ENCODE measurements around the gene KLF18.
A peak's percentile ranks its signal among the peaks of the same experiment; 100 is the strongest.
"Not testable (repeated sequence)": the region's sequence is repeated elsewhere in the genome, so short reads cannot be mapped to it uniquely, and the experiment has no call there.

KLF18 gene

GRCh38 chr1:44119525-44119924, 21.9 kb downstream of the KLF18 start:
- DNase-seq = peak; percentile 3

GRCh38 chr1:44118682-44119081, 22.7 kb downstream of the KLF18 start, which contains the start of gene KLF17:
KLF17 (plus strand) TSS chr1:44118821; CDS start chr1:44118908, 87 bp downstream.
- DNase-seq = no peak

DNA sequence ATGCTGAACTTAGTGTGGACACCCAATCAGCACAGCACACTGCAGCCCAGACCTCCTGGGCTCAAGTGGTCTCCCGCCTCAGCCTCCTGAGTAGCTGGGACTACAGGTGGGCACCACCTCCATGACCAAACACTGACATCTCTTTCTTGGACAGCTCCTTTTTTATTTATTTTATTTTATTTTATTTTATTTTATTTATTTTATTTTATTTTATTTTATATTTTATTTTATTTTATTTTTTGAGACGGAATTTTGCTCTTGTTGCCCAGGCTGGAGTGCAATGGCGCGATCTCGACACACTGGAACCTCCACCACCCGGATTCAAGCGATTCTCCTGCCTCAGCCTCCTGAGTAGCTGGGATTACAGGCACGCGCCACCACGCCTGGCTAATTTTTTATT, 24.2 kb downstream of the KLF18 start:
- DNase-seq = not testable (repeated sequence)

- DNase-seq = no peak
Measured at GRCh38 chr1:44114098-44114497, 27.3 kb downstream of the KLF18 start.

GRCh38 chr1:44113095-44113609, 28.3 kb downstream of the KLF18 start:
- no peak for DNase-seq

- no peak for DNase-seq
Measured at GRCh38 chr1:44112486-44112885, 28.9 kb downstream of the KLF18 start.

DNA sequence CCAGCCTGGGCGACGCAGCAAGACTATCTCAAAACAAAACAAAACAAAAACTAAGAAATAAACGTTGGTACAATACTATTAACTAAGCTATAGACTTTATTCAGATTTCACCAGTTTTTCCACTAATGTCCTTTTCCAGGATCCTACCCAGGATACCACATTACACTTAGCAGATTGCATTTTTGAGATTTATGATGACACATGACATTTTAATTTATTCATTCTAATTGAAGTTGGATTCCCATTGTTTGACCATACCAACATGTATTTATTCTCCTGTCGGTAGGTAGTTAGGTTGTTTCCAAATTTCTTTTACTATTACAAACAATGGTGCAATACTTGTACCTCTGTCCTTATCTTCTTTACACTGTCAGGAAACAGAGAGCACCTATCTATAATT, 29.6 kb downstream of the KLF18 start:
- no peak for DNase-seq

GRCh38 chr1:44110916-44111315, 30.5 kb downstream of the KLF18 start:
- DNase-seq = no peak

- no peak for DNase-seq
Measured at GRCh38 chr1:44108971-44109370, 32.5 kb downstream of the KLF18 start.

GRCh38 chr1:44108241-44108640, 33.2 kb downstream of the KLF18 start:
- DNase-seq = no peak

GRCh38 chr1:44105810-44106209, 35.6 kb downstream of the KLF18 start:
- no peak for DNase-seq

DNA sequence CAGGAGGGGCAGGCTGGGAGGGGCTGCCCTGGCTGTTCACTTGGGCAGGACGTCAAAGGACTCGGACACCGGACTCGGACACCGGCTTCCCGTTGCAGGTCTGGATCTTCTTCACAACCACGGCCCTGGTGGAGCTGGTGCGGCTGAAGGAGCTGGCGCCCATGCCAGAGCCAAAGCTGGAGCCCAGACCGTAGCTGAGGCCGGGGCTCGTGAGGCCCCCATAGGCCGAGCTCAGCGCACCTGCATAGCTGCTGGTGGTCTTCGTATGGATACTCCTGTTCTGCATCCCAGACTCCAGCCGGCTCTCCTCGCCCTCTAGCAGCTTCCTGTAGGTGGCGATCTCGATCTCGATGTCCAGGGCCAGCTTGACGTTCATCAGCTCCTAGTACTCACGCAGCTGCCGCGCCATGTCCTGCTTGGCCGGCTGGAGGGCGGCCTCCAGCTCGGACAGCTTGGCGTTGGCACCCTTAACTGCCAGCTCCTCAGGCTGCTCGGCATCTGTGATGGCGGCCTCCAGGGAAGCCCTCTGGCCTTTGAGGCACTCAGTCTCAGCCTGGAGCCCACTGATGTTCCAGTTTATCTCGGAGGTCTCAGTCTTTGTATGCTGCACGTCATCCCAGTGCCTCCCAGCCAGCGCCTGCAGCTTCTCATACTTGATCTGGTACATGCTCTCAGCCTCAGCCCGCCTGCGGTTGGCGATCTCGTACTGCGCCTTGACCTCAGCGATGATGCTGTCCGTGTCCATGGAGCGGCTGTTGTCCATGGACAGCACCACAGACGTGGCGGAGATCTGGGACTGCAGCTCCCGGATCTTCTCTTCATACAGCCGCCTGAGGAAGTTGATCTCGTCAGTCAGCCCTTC, 37.9 kb downstream of the KLF18 start:
- peak; percentile 9 for DNase-seq

DNA sequence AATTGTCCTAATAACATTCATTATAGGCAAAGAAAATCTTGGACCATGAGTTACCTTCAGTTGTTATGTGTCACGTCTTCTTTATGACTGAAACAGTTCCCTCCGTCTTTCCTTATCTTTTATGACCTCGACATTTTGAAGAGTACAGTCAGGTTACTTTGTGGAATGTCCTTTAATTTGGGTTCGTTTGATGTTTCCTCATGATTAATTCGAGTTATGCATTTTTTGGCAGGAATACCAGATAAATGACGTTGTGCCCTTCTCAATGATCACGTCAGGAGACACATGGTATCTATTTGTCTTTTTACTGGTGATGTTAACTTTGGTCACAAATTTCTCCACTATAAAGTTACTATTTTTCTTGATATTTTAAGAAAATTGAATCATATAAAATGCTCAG, 40.1 kb downstream of the KLF18 start:
- no peak for DNase-seq

GRCh38 chr1:44100183-44100868, 41.1 kb downstream of the KLF18 start:
- no peak for DNase-seq

- DNase-seq = no peak
Measured at GRCh38 chr1:44094047-44094446, 47.4 kb downstream of the KLF18 start.

- DNase-seq = no peak
Measured at GRCh38 chr1:44090429-44091252, 50.8 kb downstream of the KLF18 start.

DNA sequence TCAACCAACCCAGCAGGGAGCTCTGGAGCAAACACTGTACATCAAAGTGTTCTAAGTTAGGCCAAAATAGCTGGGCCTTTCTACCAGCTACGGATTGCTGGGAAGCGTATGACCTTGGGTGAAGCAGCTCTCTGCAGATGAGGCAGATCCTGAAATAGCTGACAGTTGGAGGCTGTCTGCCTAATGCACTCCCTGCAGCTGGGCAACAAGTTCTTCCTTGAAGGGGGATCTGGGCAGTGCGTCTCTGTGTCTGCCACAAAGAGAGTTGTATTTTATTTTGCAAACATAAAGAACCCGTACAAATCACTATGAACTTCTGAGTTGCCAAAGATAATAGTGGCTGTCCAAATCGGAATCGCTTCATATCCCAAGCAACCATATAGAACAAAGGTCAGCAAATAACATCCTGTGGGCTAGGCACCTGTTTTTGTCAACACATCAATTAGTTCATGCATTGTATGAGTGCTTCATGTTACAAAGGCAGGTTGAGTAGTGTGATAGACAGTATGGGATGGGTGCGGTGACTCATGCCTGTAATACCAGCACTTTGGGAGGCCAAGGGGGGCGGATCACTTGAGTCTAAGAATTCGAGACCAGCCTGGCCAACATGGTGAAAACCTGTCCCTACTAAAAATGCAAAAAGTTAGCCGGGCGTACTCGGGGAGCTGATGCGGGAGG, 51.9 kb downstream of the KLF18 start:
- DNase-seq = peak; percentile 61
